NCI-H1092 treated with DMSO at 0.1 percent for 48 hours (cell line): Measurements from ENCODE around the gene PNPLA7.

ENCODE experiments used
- DNase-seq: peaks from one replicate; lab custom pipeline; 2025; lab: John Stamatoyannopoulos, UW

The PNPLA7 gene

GRCh38 chr9:137449931-137450538 is 100.2 kb downstream of the PNPLA7 start:
- no peak for DNase-seq

- no peak for DNase-seq
Observed at GRCh38 chr9:137449081-137449844, 100.9 kb downstream of the PNPLA7 start.

- no peak for DNase-seq
Observed at GRCh38 chr9:137448602-137448962, 101.6 kb downstream of the PNPLA7 start.

- no peak for DNase-seq
Observed at GRCh38 chr9:137447722-137448601, 102.2 kb downstream of the PNPLA7 start.

GRCh38 chr9:137446851-137447471 is 103.2 kb downstream of the PNPLA7 start:
- no peak for DNase-seq

- no peak for DNase-seq
Observed at GRCh38 chr9:137445930-137446431, 104.2 kb downstream of the PNPLA7 start.

- peak; percentile 69 for DNase-seq
Observed at GRCh38 chr9:137445275-137445807, 104.9 kb downstream of the PNPLA7 start.

- no peak for DNase-seq
Observed at GRCh38 chr9:137444106-137444790, 106.0 kb downstream of the PNPLA7 start.

GRCh38 chr9:137441935-137442321 is 108.3 kb downstream of the PNPLA7 start:
- no peak for DNase-seq

- DNase-seq = peak; percentile 55
Observed at GRCh38 chr9:137441289-137441934, 108.8 kb downstream of the PNPLA7 start, which contains the start of gene ENTPD8. ENTPD8 (minus strand) TSS chr9:137441357; CDS start chr9:137438285, 3,072 bp downstream.

GRCh38 chr9:137439158-137439714 is 111.0 kb downstream of the PNPLA7 start:
- DNase-seq = no peak

- DNase-seq = no peak
Observed at GRCh38 chr9:137438591-137439157, 111.5 kb downstream of the PNPLA7 start.

GRCh38 chr9:137437691-137438590 is 112.3 kb downstream of the PNPLA7 start:
- DNase-seq = no peak

GRCh38 chr9:137436761-137437600 is 113.2 kb downstream of the PNPLA7 start:
- DNase-seq = no peak

- no peak for DNase-seq
Observed at GRCh38 chr9:137435980-137436760, 114.0 kb downstream of the PNPLA7 start.

- DNase-seq = no peak
Observed at GRCh38 chr9:137435381-137435891, 114.8 kb downstream of the PNPLA7 start.
